Islet of Langerhans (tissue), 1 donor: ENCODE measurements around the gene OSBPL7.

Experiments used
- FAIRE-seq: peaks from one replicate; lab custom pipeline; 2011; peaks lifted over from hg19 to GRCh38; lab: Jason Lieb, UNC

OSBPL7 gene

DNA sequence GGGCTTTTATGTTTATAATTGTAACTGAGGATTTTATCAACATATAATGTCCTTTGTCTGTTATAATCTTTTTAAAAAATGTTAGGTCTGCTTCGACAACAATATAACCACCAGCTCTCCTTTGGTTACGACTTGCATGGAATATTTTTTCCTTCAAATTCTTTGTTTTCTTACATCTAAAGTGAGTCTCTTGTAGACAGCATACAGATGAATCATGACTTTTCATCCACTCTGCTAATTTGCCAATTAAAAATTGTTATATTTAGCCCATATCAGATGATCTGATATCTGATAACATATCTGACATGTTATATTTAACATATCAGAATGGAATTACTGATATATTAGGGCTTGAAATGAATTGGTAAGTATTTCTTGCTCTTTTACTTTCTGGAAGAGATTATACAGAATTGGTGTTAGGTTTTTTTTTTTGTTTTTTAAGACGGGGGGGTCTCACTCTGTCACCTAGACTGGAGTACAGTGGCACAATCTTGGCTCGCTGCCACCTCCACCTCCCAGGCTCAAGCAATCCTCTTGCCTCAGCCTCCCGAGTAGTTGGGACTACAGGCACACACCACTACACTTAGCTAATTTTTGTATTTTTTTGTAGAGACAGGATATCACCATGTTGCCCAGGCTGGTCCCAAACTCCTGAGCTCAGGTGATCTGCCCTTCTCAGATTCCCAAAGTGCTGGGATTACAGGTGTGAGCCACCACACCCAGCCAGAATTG, 61.0 kb downstream of the OSBPL7 start:
- FAIRE-seq: no peak

DNA sequence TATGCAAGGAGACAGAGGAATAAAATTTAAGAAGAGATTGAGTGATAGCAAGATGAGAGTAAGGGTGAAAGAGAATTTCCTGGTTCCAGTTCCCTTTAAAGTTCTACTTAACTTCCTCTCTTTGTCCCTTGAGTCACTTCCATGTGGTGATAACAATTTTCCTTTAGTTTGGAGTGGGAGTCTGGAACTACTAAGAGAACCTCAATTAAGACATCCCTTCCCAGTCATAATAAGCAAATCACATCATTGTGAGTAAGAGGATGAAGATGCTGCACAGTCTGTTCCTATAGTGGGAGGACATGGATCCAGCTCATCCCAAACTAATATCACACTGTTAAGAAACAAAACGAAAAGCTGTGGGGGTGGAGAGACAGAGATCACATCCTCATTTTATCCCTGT, 64.2 kb downstream of the OSBPL7 start:
- no peak for FAIRE-seq
